GM18502 (cell line): ENCODE results near the gene GRIN1.

Experiments used
- ATAC-seq: cut with Tn5 transposase; IDR thresholded peaks from one replicate; pipeline ENCODE4 v1.9.1; 2021; ENCODE audit warnings: mild to moderate bottlenecking; ENCODE audit not compliant: unreplicated experiment, poor library complexity

GRIN1 gene

GRCh38 chr9:137173796-137174664, 35.1 kb downstream of the GRIN1 start:
- ATAC-seq, result no peak

DNA sequence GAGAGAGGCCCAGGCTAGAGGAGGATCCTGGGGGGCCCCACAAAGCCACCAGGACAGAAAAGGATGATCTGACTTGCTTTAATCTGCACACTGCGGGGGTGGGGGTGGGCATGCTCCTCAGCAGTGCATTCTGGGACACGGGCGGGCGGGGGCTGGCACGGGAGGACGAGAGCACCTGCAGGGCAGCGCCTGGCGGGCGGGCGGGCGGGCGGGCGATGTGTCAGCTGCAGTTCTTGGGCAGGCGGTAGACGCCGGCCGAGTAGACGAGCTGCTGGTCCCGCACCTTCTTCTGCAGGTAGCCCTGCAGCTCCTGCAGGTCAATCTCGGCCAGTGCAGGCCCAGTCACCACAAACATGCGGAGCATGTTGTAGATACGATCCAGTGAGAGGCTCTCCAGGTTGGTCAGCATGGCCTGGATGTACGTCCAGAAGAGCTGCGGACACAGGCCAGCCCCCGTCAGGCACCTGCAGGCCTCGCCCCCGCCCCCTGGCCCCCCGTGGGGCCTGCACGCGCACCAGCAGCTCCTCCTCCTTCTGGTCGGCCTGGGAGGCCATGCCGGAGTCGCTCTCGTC, 35.9 kb downstream of the GRIN1 start:
- ATAC-seq, result no peak

GRCh38 chr9:137175345-137175961, 36.5 kb downstream of the GRIN1 start:
- ATAC-seq, result no peak

DNA sequence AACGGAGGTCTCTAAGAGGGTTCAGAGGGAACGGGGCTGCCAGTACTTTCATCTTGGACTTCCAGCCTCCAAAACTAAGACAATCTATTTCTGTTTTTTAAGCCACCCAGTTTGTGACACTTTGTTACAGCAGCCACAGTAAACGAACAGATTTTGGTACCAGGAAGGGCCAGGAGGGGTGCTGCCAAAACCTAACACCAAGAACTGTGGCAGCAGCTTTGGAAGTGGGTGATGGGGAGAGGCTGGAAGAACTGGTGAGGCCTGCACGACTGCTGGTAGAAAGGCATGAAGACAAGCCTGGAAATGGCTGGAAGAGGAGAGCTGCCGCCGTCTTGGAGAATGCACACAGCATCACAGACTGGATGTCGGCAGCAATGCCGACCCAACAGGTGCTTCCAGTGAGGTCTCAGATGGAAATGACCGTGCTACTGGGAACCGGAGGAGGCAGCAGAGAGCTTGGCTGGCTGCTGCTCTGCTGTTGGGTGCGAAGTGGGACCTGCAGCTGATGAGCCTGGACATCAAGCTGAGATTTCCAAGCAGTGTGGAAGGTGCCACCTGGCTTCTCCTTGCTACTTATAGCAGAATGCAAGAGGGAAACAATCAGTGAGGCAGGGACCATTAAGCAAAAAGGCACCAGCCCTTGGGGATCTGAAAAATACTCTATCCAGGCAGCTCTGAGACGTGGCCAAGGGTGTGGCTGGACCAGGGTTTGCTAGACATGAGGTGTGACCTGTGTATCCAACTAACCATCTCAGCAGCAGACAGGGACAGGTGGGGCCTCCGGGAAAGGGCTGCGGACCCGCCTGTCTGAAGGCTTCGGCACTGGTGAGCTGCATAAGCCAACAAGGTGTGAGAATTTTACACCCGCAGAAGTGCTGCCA, 37.6 kb downstream of the GRIN1 start:
- no peak for ATAC-seq

DNA sequence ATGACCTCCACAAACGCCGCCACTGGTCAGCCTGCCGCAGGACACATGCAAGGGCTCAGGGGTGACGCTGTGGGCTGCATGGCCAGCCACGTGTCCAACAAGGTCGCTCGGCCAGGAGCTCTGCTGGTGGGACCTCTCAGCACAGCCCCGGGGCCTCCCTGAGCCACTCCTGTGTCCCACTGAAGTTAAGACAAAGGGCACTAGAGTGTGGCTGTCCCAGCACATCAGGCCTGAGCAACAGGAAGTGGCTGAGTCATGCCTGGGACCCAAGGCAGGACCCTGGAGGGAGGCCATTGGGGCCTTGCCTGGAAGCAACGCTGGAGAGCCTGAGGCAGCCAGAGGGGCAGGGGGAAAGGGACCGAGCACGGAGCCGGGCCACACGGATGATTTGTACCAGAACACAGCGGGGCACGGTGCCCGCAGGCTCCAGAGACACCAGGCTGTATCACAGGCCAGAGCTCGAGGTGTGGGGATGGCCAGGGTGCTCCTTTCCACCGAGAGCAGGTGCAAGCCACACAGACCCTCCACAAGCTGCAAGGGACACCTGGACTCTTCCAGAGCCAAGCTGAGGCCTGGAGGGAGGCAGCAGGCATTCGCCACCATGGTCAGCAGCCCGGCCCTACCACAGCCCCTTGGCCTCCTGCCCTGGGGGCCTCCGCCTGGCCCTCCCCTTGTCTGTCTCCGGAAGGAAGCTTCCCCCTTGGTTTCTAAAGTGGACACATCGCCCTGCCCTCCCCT, 39.4 kb downstream of the GRIN1 start:
- ATAC-seq, result no peak

DNA sequence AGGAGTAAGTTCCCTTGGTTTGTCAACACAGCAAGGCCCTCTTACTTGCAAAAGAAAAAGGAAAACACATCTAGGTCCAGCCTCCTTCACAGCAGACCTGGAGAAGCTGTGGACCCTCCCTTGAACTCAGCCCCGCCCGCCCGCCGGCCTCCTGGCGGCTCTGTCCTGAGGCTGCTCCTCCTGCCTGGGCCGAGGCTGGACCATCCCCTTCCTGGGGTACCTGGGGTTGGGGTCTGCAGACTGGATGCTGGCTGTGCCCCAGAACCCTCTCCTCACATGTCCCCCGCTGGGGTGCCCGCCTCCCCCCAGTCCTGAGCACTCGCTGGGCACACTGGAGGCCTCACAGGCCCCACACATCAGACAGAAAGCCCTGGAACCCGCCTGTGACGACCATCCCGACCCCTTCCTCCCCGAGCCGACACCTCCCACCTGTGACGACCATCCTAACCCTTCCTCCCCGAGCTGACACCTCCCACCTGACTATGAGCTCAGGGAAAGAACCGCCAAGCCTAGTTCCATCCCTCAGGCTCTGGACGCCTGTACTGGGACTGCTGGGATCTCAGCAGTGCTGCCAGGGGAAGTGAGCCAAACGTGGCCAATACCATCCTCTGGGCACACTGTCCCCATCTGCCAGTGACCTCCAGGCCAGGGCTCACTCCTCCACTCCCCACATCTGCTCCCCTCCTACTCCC, 40.1 kb downstream of the GRIN1 start:
- no peak for ATAC-seq

DNA sequence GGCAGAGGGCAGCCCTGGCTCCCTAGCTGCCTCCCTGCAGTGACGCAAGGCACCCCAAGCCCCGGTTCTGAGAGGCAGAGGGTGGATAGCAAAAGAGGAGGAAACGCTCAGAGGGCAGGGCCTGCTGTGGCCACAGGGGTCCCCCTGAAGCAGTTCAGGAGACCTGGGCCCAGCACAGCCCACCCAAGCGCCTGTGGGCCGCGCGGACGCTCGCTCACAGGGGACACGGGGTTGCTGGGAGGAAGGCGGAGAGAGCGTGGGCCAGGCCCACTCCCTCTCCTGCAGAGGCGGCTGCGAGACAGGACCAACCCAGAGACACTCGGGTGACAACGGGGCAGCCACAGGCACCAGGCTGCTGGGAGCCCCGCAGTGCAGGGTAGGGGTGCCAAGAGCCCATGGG, 40.8 kb downstream of the GRIN1 start:
- no peak for ATAC-seq

DNA sequence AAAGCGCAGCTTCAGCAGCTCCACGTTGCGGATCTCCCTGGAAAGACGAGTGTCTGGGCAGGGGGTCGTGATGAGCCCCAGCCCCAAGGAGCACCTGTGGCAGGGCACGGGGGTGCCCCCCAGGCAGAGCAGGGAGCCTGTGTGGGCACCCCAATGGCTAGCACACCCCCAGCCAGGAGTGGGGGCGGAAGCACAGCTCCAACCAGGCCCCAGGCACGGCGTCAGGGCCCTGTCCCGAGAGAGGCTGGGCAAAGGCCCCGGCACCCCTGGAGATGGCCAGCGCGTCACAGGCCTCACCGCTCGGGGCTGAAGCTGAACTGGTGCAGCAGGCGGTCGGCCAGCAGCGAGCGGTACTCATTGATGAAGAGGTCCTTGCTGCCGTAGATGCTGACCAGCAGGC, 41.5 kb downstream of the GRIN1 start:
- ATAC-seq, result no peak

- ATAC-seq, result no peak
These were observed 42.7 kb downstream of the GRIN1 start for GRCh38 chr9:137181680-137182079.

DNA sequence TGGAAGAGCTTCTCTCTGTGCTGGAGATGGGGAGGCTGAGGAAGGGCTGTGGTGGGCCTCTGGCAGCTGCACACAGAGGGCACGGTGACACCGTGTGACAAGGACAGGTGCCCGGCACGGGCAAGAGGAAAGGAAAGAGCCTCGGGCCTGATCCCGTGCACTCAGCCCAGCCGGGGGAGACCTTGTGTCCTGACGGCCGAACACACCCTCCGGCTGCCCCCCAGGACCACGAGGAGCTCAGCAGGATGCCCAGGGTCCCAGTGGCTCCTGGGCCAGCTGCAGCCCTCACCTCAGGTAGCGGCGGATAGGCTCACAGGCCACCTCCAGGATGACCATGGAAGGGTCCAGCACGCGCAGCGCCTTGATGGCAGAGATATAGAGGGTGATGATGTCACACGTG, 43.9 kb downstream of the GRIN1 start:
- no peak for ATAC-seq

DNA sequence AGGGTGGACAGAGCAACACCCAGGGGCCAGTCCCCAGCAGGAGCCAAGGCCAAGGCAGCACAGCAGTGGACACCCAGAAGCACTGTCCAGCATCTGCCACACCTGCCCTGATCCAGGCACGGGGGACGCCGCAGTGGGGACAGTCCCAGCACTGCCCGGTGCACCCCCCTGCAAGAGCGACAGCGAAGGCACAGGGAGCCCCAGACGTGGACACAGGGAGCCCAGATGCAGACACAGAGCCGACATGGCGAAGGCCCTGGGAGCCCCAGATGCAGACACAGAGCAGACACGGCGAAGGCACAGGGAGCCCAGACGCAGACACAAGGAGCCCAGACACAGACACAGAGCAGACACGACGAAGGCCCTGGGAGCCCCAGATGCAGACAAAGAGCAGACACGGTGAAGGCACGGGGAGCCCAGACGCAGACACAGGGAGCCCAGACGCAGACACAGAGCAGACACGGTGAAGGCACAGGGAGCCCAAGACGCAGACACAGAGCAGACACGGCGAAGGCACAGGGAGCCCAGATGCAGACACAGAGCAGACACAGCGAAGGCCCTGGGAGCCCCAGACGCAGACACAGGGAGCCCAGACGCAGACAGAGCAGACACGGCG, 45.1 kb downstream of the GRIN1 start:
- ATAC-seq, result no peak

GRCh38 chr9:137184881-137185660, 46.1 kb downstream of the GRIN1 start:
- ATAC-seq, result no peak

- ATAC-seq, result no peak
These were observed 47.0 kb downstream of the GRIN1 start for GRCh38 chr9:137185921-137186320.

- ATAC-seq, result no peak
These were observed 47.4 kb downstream of the GRIN1 start for GRCh38 chr9:137186385-137186784.

GRCh38 chr9:137187386-137187785, 48.4 kb downstream of the GRIN1 start:
- ATAC-seq, result no peak

- no peak for ATAC-seq
These were observed 49.1 kb downstream of the GRIN1 start for GRCh38 chr9:137188086-137188489.

- ATAC-seq, result peak; percentile 74
These were observed 49.7 kb downstream of the GRIN1 start, which contains the start of the genes ANAPC2 and SSNA1 for GRCh38 chr9:137188490-137189296. Gene ANAPC2 (minus strand): TSS chr9:137188560. CDS start chr9:137188532, 28 bp downstream. Gene SSNA1 (plus strand): TSS chr9:137188676. CDS start chr9:137188727, 51 bp downstream.
